ENCODE measurements around the gene UPK1A. TPM values are rescaled to one million over a fixed set of nuclear protein-coding genes. Genes with fewer than 3 reads are reported as not detected.

UPK1A gene
- total and polyA plus RNA-seq, 9 of the 15 experiments (the other 6 are each of a cell fraction or from before 2014, with no cell fraction given) = 0.06 to 0.13 TPM; not detected in 7

DNA sequence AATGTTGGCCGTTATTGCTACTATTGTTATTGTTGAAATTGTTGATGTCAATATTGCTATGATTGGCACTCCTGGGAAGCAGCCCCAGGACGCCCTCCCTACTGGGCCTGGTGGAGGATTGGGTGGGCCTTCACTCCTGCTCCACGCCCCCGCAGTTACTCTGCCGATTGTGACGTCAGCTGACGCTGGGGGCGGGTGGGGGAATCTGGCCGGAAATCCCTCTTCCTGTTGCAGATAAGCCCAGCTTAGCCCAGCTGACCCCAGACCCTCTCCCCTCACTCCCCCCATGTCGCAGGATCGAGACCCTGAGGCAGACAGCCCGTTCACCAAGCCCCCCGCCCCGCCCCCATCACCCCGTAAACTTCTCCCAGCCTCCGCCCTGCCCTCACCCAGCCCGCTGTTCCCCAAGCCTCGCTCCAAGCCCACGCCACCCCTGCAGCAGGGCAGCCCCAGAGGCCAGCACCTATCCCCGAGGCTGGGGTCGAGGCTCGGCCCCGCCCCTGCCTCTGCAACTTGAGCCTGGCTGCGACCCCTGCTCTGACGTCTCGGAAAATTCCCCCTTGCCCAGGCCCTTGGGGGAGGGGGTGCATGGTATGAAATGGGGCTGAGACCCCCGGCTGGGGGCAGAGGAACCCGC lies 24.7 kb upstream of the UPK1A start, which contains the start of gene ETV2 (continued):
- TF ChIP-seq HOXB6 (CRISPR knock-in tag; IDR thresholded peaks at IDR 0.05; ENCODE audit: borderline replicate concordance) (no peak), ZBTB1 (CRISPR knock-in tag; IDR thresholded peaks at IDR 0.05; ENCODE audit: borderline replicate concordance, low read depth) (no peak), BRD9 (IDR thresholded peaks at IDR 0.05; ENCODE audit: low read depth, partially characterized antibody) (no peak), GABPB2 (CRISPR knock-in tag; conservative IDR thresholded peaks at IDR 0.05) (no peak), PTRF (tag; IDR thresholded peaks at IDR 0.05) (no peak), SMAD4 (CRISPR knock-in tag; conservative IDR thresholded peaks at IDR 0.05) (no peak; the same call in 1 of the 2 replicates), TAL1 (IDR thresholded peaks at IDR 0.05) (no peak), FOXK2 (conservative IDR thresholded peaks at IDR 0.05 in 1 of 2, IDR thresholded peaks at IDR 0.05 in 1 of 2; ENCODE audit: low read depth in 2 of 2) (no peak), SIRT6 (IDR thresholded peaks at IDR 0.05; ENCODE audit: low read depth, low read length) (no peak), RBM17 (IDR thresholded peaks at IDR 0.05; ENCODE audit: borderline replicate concordance, low read depth, low read length) (no peak), SPI1 (IDR thresholded peaks at IDR 0.05; ENCODE audit: borderline replicate concordance, low read depth, low read length) (no peak), GATA2 (CRISPR knock-in tag; IDR thresholded peaks at IDR 0.05) (no peak)
- TF ChIP-seq, protein P1, sequence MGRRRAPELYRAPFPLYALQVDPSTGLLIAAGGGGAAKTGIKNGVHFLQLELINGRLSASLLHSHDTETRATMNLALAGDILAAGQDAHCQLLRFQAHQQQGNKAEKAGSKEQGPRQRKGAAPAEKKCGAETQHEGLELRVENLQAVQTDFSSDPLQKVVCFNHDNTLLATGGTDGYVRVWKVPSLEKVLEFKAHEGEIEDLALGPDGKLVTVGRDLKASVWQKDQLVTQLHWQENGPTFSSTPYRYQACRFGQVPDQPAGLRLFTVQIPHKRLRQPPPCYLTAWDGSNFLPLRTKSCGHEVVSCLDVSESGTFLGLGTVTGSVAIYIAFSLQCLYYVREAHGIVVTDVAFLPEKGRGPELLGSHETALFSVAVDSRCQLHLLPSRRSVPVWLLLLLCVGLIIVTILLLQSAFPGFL (CRISPR knock-in tag; IDR thresholded peaks at IDR 0.05) = no peak
- TF ChIP-seq, protein P2, sequence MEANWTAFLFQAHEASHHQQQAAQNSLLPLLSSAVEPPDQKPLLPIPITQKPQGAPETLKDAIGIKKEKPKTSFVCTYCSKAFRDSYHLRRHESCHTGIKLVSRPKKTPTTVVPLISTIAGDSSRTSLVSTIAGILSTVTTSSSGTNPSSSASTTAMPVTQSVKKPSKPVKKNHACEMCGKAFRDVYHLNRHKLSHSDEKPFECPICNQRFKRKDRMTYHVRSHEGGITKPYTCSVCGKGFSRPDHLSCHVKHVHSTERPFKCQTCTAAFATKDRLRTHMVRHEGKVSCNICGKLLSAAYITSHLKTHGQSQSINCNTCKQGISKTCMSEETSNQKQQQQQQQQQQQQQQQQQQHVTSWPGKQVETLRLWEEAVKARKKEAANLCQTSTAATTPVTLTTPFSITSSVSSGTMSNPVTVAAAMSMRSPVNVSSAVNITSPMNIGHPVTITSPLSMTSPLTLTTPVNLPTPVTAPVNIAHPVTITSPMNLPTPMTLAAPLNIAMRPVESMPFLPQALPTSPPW (CRISPR knock-in tag; IDR thresholded peaks at IDR 0.05) = peak; percentile 85
- TF ChIP-seq, protein P3, sequence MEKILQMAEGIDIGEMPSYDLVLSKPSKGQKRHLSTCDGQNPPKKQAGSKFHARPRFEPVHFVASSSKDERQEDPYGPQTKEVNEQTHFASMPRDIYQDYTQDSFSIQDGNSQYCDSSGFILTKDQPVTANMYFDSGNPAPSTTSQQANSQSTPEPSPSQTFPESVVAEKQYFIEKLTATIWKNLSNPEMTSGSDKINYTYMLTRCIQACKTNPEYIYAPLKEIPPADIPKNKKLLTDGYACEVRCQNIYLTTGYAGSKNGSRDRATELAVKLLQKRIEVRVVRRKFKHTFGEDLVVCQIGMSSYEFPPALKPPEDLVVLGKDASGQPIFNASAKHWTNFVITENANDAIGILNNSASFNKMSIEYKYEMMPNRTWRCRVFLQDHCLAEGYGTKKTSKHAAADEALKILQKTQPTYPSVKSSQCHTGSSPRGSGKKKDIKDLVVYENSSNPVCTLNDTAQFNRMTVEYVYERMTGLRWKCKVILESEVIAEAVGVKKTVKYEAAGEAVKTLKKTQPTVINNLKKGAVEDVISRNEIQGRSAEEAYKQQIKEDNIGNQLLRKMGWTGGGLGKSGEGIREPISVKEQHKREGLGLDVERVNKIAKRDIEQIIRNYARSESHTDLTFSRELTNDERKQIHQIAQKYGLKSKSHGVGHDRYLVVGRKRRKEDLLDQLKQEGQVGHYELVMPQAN (IDR thresholded peaks at IDR 0.05; ENCODE audit: borderline replicate concordance) = no peak
- TF ChIP-seq, protein P4, sequence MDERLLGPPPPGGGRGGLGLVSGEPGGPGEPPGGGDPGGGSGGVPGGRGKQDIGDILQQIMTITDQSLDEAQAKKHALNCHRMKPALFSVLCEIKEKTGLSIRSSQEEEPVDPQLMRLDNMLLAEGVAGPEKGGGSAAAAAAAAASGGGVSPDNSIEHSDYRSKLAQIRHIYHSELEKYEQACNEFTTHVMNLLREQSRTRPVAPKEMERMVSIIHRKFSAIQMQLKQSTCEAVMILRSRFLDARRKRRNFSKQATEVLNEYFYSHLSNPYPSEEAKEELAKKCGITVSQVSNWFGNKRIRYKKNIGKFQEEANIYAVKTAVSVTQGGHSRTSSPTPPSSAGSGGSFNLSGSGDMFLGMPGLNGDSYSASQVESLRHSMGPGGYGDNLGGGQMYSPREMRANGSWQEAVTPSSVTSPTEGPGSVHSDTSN (CRISPR knock-in tag; IDR thresholded peaks at IDR 0.05; ENCODE audit: low read depth) = no peak
- TF ChIP-seq, protein P4 (tag; conservative IDR thresholded peaks at IDR 0.05; ENCODE audit: low read depth) = no peak
- TF ChIP-seq, protein P5, sequence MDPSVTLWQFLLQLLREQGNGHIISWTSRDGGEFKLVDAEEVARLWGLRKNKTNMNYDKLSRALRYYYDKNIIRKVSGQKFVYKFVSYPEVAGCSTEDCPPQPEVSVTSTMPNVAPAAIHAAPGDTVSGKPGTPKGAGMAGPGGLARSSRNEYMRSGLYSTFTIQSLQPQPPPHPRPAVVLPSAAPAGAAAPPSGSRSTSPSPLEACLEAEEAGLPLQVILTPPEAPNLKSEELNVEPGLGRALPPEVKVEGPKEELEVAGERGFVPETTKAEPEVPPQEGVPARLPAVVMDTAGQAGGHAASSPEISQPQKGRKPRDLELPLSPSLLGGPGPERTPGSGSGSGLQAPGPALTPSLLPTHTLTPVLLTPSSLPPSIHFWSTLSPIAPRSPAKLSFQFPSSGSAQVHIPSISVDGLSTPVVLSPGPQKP (CRISPR knock-in tag; IDR thresholded peaks at IDR 0.05) = no peak
- TF ChIP-seq, protein P6, sequence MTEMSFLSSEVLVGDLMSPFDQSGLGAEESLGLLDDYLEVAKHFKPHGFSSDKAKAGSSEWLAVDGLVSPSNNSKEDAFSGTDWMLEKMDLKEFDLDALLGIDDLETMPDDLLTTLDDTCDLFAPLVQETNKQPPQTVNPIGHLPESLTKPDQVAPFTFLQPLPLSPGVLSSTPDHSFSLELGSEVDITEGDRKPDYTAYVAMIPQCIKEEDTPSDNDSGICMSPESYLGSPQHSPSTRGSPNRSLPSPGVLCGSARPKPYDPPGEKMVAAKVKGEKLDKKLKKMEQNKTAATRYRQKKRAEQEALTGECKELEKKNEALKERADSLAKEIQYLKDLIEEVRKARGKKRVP (CRISPR knock-in tag; IDR thresholded peaks at IDR 0.05) = no peak

Measured in K562 (cell line).